Nephron progenitor cell (in vitro differentiated cells): ENCODE measurements around the gene MPPE1.
A peak's percentile ranks its signal among the peaks of the same experiment; 100 is the strongest.

Experiments used
- DNase-seq: peaks from one replicate; pipeline ENCODE4 v3.0.0; 2021
- H3K27ac Mint-ChIP-seq: 2 replicates; pipeline ENCODE4 v1.8.0; 2021; ENCODE audit warnings: mild to moderate bottlenecking, moderate library complexity, mixed read lengths
- H3K27me3 Mint-ChIP-seq: 2 replicates; pipeline ENCODE4 v1.8.0; 2021; ENCODE audit warnings: mild to moderate bottlenecking, low read depth, mixed read lengths; ENCODE audit not compliant: poor library complexity
- H3K36me3 Mint-ChIP-seq: 2 replicates; pipeline ENCODE4 v1.8.0; 2021; ENCODE audit warnings: low read depth, mixed read lengths
- H3K4me1 Mint-ChIP-seq: 2 replicates; pipeline ENCODE4 v1.8.0; 2021; ENCODE audit warnings: mixed read lengths
- H3K4me3 Mint-ChIP-seq: 2 replicates; pipeline ENCODE4 v1.8.0; 2021; ENCODE audit warnings: mild to moderate bottlenecking, moderate library complexity, mixed read lengths
- H3K9me3 Mint-ChIP-seq: 2 replicates; pipeline ENCODE4 v1.8.0; 2021; ENCODE audit warnings: mild to moderate bottlenecking, moderate library complexity, mixed read lengths
- CTCF ChIP-seq: fragments of 200-600 bp; sonication (generic); IDR thresholded peaks from 2 replicates; pipeline ENCODE4 v1.5.0; 2021; ENCODE audit warnings: antibody characterized with exemption

Gene MPPE1

GRCh38 chr18:11849841-11850634 is 58.1 kb downstream of the MPPE1 start:
- Mint-ChIP-seq H3K4me1 (peaks cover 46% of the 10 kb centered on the region), H3K4me3 (peak overlapping the region; percentile 99), H3K9me3 (no peaks in the 10 kb centered on the region), H3K27me3 (peaks cover 4% of the 10 kb centered on the region), H3K36me3 (no peaks in the 10 kb centered on the region), H3K27ac (peak overlapping the region; percentile 100)
- TF ChIP-seq CTCF = no peak
- DNase-seq = peak; percentile 26

- Mint-ChIP-seq H3K4me3 (peak overlapping the region; percentile 65), H3K27ac (peak overlapping the region; percentile 94), H3K36me3 (no peaks in the 10 kb centered on the region), H3K27me3 (peaks cover 4% of the 10 kb centered on the region), H3K4me1 (peaks cover 42% of the 10 kb centered on the region), H3K9me3 (no peaks in the 10 kb centered on the region)
- DNase-seq = no peak
- TF ChIP-seq CTCF = no peak
Observed at GRCh38 chr18:11849279-11849678, 58.8 kb downstream of the MPPE1 start.

- no peaks in the 10 kb centered on the region for H3K36me3 Mint-ChIP-seq
- no peak for TF ChIP-seq CTCF
- DNase-seq = no peak
- H3K4me1 Mint-ChIP-seq = peaks cover 32% of the 10 kb centered on the region
- no peaks in the 10 kb centered on the region for H3K9me3 Mint-ChIP-seq
- peaks cover 4% of the 10 kb centered on the region for H3K27me3 Mint-ChIP-seq
- H3K4me3 Mint-ChIP-seq = no peak overlapping the region
- no peak overlapping the region for H3K27ac Mint-ChIP-seq
Observed at GRCh38 chr18:11847811-11848210, 60.3 kb downstream of the MPPE1 start.

- Mint-ChIP-seq H3K4me1 (peaks cover 17% of the 10 kb centered on the region), H3K9me3 (no peaks in the 10 kb centered on the region), H3K4me3 (no peak overlapping the region), H3K27ac (no peak overlapping the region), H3K36me3 (no peaks in the 10 kb centered on the region), H3K27me3 (no peaks in the 10 kb centered on the region)
- DNase-seq = no peak
- no peak for TF ChIP-seq CTCF
Observed at GRCh38 chr18:11845654-11846053, 62.5 kb downstream of the MPPE1 start.

GRCh38 chr18:11844436-11844835 is 63.7 kb downstream of the MPPE1 start:
- no peaks in the 10 kb centered on the region for H3K36me3 Mint-ChIP-seq
- no peak overlapping the region for H3K4me3 Mint-ChIP-seq
- no peak overlapping the region for H3K27ac Mint-ChIP-seq
- DNase-seq = no peak
- no peaks in the 10 kb centered on the region for H3K9me3 Mint-ChIP-seq
- no peak for TF ChIP-seq CTCF
- peaks cover 9% of the 10 kb centered on the region for H3K4me1 Mint-ChIP-seq
- no peaks in the 10 kb centered on the region for H3K27me3 Mint-ChIP-seq

GRCh38 chr18:11842562-11842961 is 65.6 kb downstream of the MPPE1 start:
- no peak for TF ChIP-seq CTCF
- H3K27me3 Mint-ChIP-seq = no peaks in the 10 kb centered on the region
- H3K4me1 Mint-ChIP-seq = peaks cover 6% of the 10 kb centered on the region
- H3K9me3 Mint-ChIP-seq = no peaks in the 10 kb centered on the region
- no peak overlapping the region for H3K27ac Mint-ChIP-seq
- no peaks in the 10 kb centered on the region for H3K36me3 Mint-ChIP-seq
- DNase-seq = no peak
- H3K4me3 Mint-ChIP-seq = no peak overlapping the region
